ENCODE results near the gene DNMT1. TPM values are rescaled to one million over a fixed set of nuclear protein-coding genes. Genes with fewer than 3 reads are reported as not detected.

DNMT1 gene
- total RNA-seq, 1 donor from 2014 or later: 156 TPM

DNA sequence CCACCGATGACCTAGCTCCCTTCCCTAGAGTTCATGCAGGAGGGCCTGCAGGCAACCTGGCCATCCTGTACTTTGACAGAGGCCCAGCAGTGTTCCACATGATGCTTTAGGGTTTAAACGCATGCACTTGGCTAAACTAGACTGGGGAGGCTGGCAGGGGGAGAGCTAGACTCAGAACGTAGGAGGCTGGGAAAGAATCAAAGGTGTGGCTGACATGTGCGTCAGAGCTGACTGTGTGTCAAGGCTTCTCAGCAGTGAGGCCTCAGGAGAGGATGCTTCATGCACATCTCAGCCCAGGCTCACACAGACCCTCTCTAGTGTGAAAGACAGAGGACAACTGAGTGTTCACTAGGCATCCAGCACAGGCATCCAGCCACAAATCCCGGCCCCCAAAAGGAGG lies 28.7 kb downstream of the DNMT1 start:
- intact Hi-C loops (cut with micrococcal nuclease): no loop called here
- ATAC-seq (ENCODE audit: low read depth) (no peak), DNase-seq (no peak)
- ChIA-PET CTCF (no interaction called here), POLR2A (no interaction called here)
- Mint-ChIP-seq H3K9me3 (no peaks in the 10 kb centered on the region), H3K27ac (no peak overlapping the region), H3K27me3 (no peaks in the 10 kb centered on the region), H3K4me1 (no peaks in the 10 kb centered on the region), H3K4me3 (no peak overlapping the region), H3K36me3 (ENCODE audit: low read depth) (peaks cover 69% of the 10 kb centered on the region)
- TF ChIP-seq, protein P1, sequence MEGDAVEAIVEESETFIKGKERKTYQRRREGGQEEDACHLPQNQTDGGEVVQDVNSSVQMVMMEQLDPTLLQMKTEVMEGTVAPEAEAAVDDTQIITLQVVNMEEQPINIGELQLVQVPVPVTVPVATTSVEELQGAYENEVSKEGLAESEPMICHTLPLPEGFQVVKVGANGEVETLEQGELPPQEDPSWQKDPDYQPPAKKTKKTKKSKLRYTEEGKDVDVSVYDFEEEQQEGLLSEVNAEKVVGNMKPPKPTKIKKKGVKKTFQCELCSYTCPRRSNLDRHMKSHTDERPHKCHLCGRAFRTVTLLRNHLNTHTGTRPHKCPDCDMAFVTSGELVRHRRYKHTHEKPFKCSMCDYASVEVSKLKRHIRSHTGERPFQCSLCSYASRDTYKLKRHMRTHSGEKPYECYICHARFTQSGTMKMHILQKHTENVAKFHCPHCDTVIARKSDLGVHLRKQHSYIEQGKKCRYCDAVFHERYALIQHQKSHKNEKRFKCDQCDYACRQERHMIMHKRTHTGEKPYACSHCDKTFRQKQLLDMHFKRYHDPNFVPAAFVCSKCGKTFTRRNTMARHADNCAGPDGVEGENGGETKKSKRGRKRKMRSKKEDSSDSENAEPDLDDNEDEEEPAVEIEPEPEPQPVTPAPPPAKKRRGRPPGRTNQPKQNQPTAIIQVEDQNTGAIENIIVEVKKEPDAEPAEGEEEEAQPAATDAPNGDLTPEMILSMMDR (IDR thresholded peaks at IDR 0.05): no peak

DNA sequence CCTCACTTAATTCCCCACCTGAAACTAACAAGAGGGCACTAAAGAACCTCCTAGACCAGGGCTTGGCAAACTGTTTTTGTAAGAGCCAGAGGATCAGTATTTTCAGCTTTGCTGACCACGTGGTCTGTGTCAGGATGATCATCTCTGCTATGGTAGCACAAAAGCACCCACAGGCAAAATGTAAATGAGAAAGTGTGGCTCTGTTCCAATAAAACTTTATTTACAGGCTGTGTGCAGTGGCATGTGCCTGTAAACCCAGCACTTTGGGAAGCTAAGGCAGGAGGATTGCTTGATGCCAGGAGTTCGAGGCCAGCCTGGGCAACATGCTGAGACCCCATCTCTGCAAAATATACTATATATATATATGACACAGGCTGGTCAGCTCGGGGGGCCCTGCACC lies 31.2 kb downstream of the DNMT1 start:
- TF ChIP-seq, protein P1 (IDR thresholded peaks at IDR 0.05): no peak
- ChIA-PET POLR2A (interaction anchor here (0.5 kb wide), 1 partner anchor 36 kb away, joined by 3 read pairs; no protein-coding TSS in a partner anchor), CTCF (interaction anchor here (1.3 kb wide), 1 partner anchor 87 kb away, joined by 5 read pairs; no protein-coding TSS in a partner anchor)
- no peak for DNase-seq
- Mint-ChIP-seq H3K27ac (no peak overlapping the region), H3K27me3 (no peaks in the 10 kb centered on the region), H3K36me3 (ENCODE audit: low read depth) (peaks cover 74% of the 10 kb centered on the region), H3K4me1 (no peaks in the 10 kb centered on the region), H3K4me3 (no peak overlapping the region), H3K9me3 (no peaks in the 10 kb centered on the region)
- intact Hi-C loops (cut with micrococcal nuclease): no loop called here
- ATAC-seq (ENCODE audit: low read depth): no peak

DNA sequence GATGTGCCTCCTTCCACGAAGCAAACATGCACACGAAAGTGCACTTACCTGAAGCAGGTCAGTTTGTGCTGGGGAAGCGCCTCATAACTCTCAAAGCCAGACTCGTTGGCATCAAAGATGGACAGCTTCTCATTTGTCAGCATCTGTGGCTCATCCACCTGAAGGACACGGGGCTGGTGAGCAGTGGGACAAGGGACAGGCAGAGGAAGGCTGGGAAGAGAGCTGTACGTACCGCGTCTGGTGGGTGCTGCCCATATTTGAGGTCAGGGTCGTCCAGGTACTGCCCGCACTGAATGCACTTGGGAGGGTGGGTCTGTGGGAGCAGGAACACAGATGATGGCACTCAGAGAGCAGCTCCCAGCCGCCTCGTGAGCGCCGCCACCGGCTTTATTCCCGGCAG lies 35.1 kb downstream of the DNMT1 start:
- DNase-seq (no peak), ATAC-seq (ENCODE audit: low read depth) (no peak)
- no peak overlapping the region for H3K4me3 Mint-ChIP-seq
- TF ChIP-seq, protein P1 (IDR thresholded peaks at IDR 0.05): no peak
- ChIA-PET POLR2A (no interaction called here), CTCF (no interaction called here)
- peaks cover 84% of the 10 kb centered on the region for H3K36me3 Mint-ChIP-seq (ENCODE audit: low read depth)
- H3K27ac Mint-ChIP-seq: no peak overlapping the region
- no peaks in the 10 kb centered on the region for H3K27me3 Mint-ChIP-seq
- no peaks in the 10 kb centered on the region for H3K4me1 Mint-ChIP-seq
- intact Hi-C loops (cut with micrococcal nuclease): no loop called here
- H3K9me3 Mint-ChIP-seq: no peaks in the 10 kb centered on the region

DNA sequence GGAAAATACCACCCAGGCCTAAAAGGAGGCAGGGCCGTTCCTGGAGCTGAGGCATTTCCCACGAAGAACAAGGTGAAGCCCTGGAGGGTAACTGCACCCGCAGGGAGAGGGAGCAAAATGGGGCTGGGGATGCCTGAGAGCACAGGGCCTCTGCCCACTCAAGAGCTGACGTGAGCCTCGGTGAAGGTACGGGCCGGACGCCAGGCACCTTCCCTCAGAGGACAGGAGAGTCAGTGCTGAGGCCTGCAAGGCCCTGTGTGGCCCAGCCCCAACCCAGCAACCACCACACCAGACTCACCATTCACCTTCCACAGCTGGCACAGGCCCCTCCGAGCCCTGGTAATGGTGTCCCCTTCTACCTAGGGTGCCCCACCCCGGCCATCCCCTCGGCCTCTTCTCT lies 36.3 kb downstream of the DNMT1 start:
- peaks cover 88% of the 10 kb centered on the region for H3K36me3 Mint-ChIP-seq (ENCODE audit: low read depth)
- ATAC-seq (ENCODE audit: low read depth): no peak
- TF ChIP-seq, protein P1 (IDR thresholded peaks at IDR 0.05): no peak

DNA sequence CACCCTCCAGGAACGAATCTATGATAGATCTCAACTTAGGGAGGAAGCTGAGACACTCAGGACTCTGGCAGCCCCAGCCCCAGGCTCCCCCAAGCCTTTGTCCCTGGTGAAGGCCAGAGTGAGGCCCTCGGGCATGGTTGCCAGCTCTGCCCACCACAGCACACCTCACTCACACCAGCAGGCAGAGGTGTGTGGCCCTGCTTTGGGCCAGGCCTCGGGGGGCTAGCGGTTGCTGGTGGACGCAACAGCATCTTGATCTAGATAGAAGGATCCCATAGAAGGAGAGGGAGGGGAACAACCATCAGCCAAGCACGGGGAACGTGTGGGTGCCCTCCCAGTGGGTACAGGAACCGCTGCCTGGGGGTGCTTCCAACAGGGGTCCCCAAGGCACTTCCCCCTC lies 36.7 kb downstream of the DNMT1 start:
- intact Hi-C loops (cut with micrococcal nuclease): no loop called here
- CTCF ChIA-PET: no interaction called here
- POLR2A ChIA-PET: no interaction called here
- no peaks in the 10 kb centered on the region for H3K27me3 Mint-ChIP-seq
- no peak for DNase-seq
- no peak overlapping the region for H3K27ac Mint-ChIP-seq
- TF ChIP-seq, protein P1 (IDR thresholded peaks at IDR 0.05): no peak
- ATAC-seq (ENCODE audit: low read depth): no peak
- no peaks in the 10 kb centered on the region for H3K4me1 Mint-ChIP-seq
- H3K4me3 Mint-ChIP-seq: no peak overlapping the region
- peaks cover 85% of the 10 kb centered on the region for H3K36me3 Mint-ChIP-seq (ENCODE audit: low read depth)
- H3K9me3 Mint-ChIP-seq: no peaks in the 10 kb centered on the region

More for the DNA sequence above, 36.3 kb downstream of the DNMT1 start:
- Mint-ChIP-seq H3K4me3 (no peak overlapping the region), H3K27ac (no peak overlapping the region), H3K27me3 (no peaks in the 10 kb centered on the region), H3K9me3 (no peaks in the 10 kb centered on the region), H3K4me1 (no peaks in the 10 kb centered on the region)
- POLR2A ChIA-PET: no interaction called here
- intact Hi-C loops (cut with micrococcal nuclease): no loop called here
- DNase-seq: no peak
- CTCF ChIA-PET: no interaction called here
